ENCODE data around the gene SGCE. TPM values are rescaled to one million over a fixed set of nuclear protein-coding genes. Genes with fewer than 3 reads are reported as not detected.

The SGCE gene
- total RNA-seq, 1 experiment from 2014 or later = 17.4 TPM

DNA sequence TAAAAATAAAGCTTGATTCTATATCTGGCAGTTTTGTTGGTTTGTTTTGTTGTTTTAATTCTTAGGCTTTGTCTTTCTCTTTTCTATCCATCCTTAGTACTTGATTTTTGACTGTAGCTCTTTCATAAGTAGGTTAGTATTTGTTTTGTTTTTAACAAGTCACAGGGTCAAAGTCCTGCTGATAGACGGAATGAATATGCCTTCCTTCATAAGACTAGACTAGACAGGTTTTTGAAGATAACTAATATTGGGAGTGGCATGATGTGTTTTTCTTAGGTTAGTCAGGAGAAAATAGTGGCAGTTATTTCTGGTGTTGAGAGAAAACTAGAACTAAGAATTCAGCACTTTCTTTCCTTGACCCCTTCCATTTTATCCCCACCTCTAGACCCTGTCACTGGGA is 96.0 kb downstream of the SGCE start:
- Histone ChIP-seq H3K27me3 (ENCODE audit: insufficient read depth, low read length) (no peaks in the 10 kb centered on the region), H4K20me1 (ENCODE audit: insufficient read depth) (no peaks in the 10 kb centered on the region), H3K4me1 (ENCODE audit: control insufficient read depth in 1 of 2, insufficient read depth in 2 of 2, low read length in 2 of 2) (no peaks in the 10 kb centered on the region), H3K9me3 (ENCODE audit: control insufficient read depth in 1 of 2, insufficient read depth in 1 of 2, low read depth in 1 of 2, low read length in 2 of 2) (no peaks in the 10 kb centered on the region), H2AFZ (ENCODE audit: low read depth, low read length, poor library complexity, severe bottlenecking) (no peak overlapping the region), H3K4me2 (ENCODE audit: low read length) (no peak overlapping the region), H3K79me2 (ENCODE audit: insufficient read depth, low read length) (no peaks in the 10 kb centered on the region), H3K4me3 (replicated peaks in 1 of 2; ENCODE audit: low read depth in 1 of 2, low read length in 2 of 2) (no peak overlapping the region), H3K9ac (ENCODE audit: low read length) (no peak overlapping the region), H3K36me3 (ENCODE audit: control insufficient read depth in 1 of 2, insufficient read depth in 2 of 2, low read length in 2 of 2) (no peaks in the 10 kb centered on the region), H3K27ac (ENCODE audit: low read depth, low read length) (no peak overlapping the region), H3K9me2 (ENCODE audit: insufficient read depth) (no peaks in the 10 kb centered on the region)
- no TSS peak for BruUV-seq (replicated peaks)
- RAD21 ChIA-PET (ENCODE audit: low non-redundant PET in 1 of 2, low total read pairs in 2 of 2, uncharacterized antibody in 2 of 2, unreplicated experiment in 2 of 2) = no interaction called here
- intact Hi-C loops (cut with micrococcal nuclease) = no loop called here
- POLR2A ChIA-PET = no interaction called here
- DNase-seq (ENCODE audit: low read depth, low spot score) (no peak), ATAC-seq (no peak)
- no peak for TF ChIP-seq SRF (IDR thresholded peaks at IDR 0.05; ENCODE audit: low read depth)
- no peak for TF ChIP-seq ELF1 (IDR thresholded peaks at IDR 0.05; ENCODE audit: borderline replicate concordance, low read depth)
- no peak for TF ChIP-seq JUND (IDR thresholded peaks at IDR 0.05)
- no peak for TF ChIP-seq ZNF274 (IDR thresholded peaks at IDR 0.05; ENCODE audit: low read depth, low read length)
- no peak for TF ChIP-seq MAX (IDR thresholded peaks at IDR 0.05)
- no peak for TF ChIP-seq EZH2 (IDR thresholded peaks at IDR 0.05)
- TF ChIP-seq RAD21 (IDR thresholded peaks at IDR 0.05; ENCODE audit: low read depth) = no peak
- no peak for TF ChIP-seq EZH2phosphoT487 (IDR thresholded peaks at IDR 0.05; ENCODE audit: borderline replicate concordance)
- TF ChIP-seq FOSL1 (IDR thresholded peaks at IDR 0.05; ENCODE audit: low read depth) = no peak
- TF ChIP-seq, protein P1, sequence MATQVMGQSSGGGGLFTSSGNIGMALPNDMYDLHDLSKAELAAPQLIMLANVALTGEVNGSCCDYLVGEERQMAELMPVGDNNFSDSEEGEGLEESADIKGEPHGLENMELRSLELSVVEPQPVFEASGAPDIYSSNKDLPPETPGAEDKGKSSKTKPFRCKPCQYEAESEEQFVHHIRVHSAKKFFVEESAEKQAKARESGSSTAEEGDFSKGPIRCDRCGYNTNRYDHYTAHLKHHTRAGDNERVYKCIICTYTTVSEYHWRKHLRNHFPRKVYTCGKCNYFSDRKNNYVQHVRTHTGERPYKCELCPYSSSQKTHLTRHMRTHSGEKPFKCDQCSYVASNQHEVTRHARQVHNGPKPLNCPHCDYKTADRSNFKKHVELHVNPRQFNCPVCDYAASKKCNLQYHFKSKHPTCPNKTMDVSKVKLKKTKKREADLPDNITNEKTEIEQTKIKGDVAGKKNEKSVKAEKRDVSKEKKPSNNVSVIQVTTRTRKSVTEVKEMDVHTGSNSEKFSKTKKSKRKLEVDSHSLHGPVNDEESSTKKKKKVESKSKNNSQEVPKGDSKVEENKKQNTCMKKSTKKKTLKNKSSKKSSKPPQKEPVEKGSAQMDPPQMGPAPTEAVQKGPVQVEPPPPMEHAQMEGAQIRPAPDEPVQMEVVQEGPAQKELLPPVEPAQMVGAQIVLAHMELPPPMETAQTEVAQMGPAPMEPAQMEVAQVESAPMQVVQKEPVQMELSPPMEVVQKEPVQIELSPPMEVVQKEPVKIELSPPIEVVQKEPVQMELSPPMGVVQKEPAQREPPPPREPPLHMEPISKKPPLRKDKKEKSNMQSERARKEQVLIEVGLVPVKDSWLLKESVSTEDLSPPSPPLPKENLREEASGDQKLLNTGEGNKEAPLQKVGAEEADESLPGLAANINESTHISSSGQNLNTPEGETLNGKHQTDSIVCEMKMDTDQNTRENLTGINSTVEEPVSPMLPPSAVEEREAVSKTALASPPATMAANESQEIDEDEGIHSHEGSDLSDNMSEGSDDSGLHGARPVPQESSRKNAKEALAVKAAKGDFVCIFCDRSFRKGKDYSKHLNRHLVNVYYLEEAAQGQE (IDR thresholded peaks at IDR 0.05; ENCODE audit: low read depth) = no peak
- no peak for TF ChIP-seq ZFX (IDR thresholded peaks at IDR 0.05)
- TF ChIP-seq EGR1 (IDR thresholded peaks at IDR 0.05; ENCODE audit: low read depth) = no peak
- CTCF ChIA-PET = no interaction called here

Measured in HCT116 (cell line).